GM12872 (cell line): Measurements from ENCODE around the gene TMEM250.

ENCODE experiments used
- TF ChIP-seq, protein P1 (sequence below): IDR thresholded peaks from 3 replicates; pipeline ENCODE4 v1.5.1; 2011; ENCODE audit warnings: low read depth, mild to moderate bottlenecking, low read length, moderate library complexity; ENCODE audit not compliant: insufficient read depth

TMEM250 gene

GRCh38 chr9:136079916-136080246, 38.8 kb downstream of the TMEM250 start:
- TF ChIP-seq, protein P1, sequence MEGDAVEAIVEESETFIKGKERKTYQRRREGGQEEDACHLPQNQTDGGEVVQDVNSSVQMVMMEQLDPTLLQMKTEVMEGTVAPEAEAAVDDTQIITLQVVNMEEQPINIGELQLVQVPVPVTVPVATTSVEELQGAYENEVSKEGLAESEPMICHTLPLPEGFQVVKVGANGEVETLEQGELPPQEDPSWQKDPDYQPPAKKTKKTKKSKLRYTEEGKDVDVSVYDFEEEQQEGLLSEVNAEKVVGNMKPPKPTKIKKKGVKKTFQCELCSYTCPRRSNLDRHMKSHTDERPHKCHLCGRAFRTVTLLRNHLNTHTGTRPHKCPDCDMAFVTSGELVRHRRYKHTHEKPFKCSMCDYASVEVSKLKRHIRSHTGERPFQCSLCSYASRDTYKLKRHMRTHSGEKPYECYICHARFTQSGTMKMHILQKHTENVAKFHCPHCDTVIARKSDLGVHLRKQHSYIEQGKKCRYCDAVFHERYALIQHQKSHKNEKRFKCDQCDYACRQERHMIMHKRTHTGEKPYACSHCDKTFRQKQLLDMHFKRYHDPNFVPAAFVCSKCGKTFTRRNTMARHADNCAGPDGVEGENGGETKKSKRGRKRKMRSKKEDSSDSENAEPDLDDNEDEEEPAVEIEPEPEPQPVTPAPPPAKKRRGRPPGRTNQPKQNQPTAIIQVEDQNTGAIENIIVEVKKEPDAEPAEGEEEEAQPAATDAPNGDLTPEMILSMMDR: no peak

GRCh38 chr9:136079211-136079915, 39.3 kb downstream of the TMEM250 start:
- TF ChIP-seq, protein P1: no peak

GRCh38 chr9:136078498-136079011, 40.1 kb downstream of the TMEM250 start:
- TF ChIP-seq, protein P1: no peak

GRCh38 chr9:136078024-136078423, 40.7 kb downstream of the TMEM250 start:
- TF ChIP-seq, protein P1: no peak

- TF ChIP-seq, protein P1: no peak
These were observed 41.2 kb downstream of the TMEM250 start for GRCh38 chr9:136077491-136077890.

GRCh38 chr9:136075881-136076678, 42.6 kb downstream of the TMEM250 start:
- TF ChIP-seq, protein P1: no peak

DNA sequence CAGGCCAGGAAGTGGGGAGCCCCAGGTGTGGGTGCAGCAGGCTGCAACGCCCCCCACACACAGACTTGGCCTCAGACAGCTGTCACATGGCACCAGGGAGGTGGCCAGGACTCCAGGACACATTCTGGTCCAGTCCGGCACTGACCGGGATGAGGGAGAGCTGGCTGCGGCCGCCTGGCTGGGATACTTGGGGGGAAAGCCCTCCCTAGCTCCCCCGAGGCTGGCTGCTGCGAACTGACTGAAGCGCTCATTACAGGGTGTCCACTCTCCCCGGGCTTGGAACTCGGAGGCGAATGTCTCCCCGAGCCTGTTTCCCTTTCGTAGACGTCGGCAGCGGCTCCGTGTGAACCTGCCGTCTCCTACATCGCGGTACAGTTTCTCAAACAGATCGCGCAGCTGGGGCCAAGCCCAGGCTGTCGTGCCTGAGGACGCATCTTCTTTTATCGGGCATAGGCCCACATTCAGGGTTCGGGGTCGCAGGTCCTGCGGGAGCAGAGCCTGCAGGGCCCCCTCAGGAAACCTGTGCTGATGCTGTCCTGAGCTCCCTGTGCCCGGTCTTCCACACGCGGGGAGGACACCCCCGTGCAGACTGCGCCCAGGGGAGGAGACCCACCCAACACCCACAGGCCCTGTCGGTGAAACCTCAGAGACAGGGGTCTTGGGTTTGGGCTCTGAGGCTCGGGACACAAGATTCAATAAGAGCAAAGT, 43.4 kb downstream of the TMEM250 start:
- TF ChIP-seq, protein P1: no peak
